ENCODE measurements around the gene ST8SIA6. TPM values are rescaled to one million over a fixed set of nuclear protein-coding genes. Genes with fewer than 3 reads are reported as not detected.
"Not testable (repeated sequence)": the region's sequence is repeated elsewhere in the genome, so short reads cannot be mapped to it uniquely, and the experiment has no call there.

Gene ST8SIA6
- total and polyA plus RNA-seq, 7 experiments from 2014 or later, result 0.08 to 2.5 (median 0.56) TPM

GRCh38 chr10:17438583-17438982 lies 15.8 kb downstream of the ST8SIA6 start:
- Histone ChIP-seq H3K27ac (ENCODE audit: low read depth, low read length) (no peak overlapping the region), H3K9me3 (ENCODE audit: control insufficient read depth in 2 of 3, low read length in 3 of 3) (no peaks in the 10 kb centered on the region), H3K4me1 (ENCODE audit: control insufficient read depth in 2 of 2, insufficient read depth in 2 of 2, low read length in 2 of 2) (no peaks in the 10 kb centered on the region), H3K36me3 (ENCODE audit: control insufficient read depth in 2 of 3, insufficient read depth in 3 of 3, low read length in 3 of 3) (no peaks in the 10 kb centered on the region), H3K27me3 (ENCODE audit: control insufficient read depth in 2 of 2, insufficient read depth in 2 of 2, low read length in 2 of 2) (no peaks in the 10 kb centered on the region), H3K4me3 (ENCODE audit: low read length) (no peak overlapping the region)
- Mint-ChIP-seq H3K4me1 (peaks cover 0 to 3% (median 2%) of the 10 kb centered on the region in 7 donors), H3K27ac (no peak overlapping the region), H3K27me3 (peaks cover 0 to 41% (median 6%) of the 10 kb centered on the region in 5 donors), H3K4me3 (no peak overlapping the region), H3K36me3 (peaks cover 0 to 4% (median 3%) of the 10 kb centered on the region in 5 donors), H3K9me3 (peaks cover 0 to 5% (median 0%) of the 10 kb centered on the region in 11 donors)
- ChIA-PET POLR2A (interaction anchor here (1.3 kb wide), 1 partner anchor 9 kb away, joined by 9 read pairs; no protein-coding TSS in a partner anchor), CTCF (interaction anchor here (0.6 to 1.0 kb wide), 2 partner anchors 10 to 25 kb away, joined by 3 read pairs; no protein-coding TSS in a partner anchor)
- DNase-seq (no peak), ATAC-seq (no peak)
- intact Hi-C loops (cut with micrococcal nuclease), result no loop called here

- ATAC-seq, result not testable (repeated sequence)
These were observed 17.8 kb downstream of the ST8SIA6 start for GRCh38 chr10:17436578-17436977.

GRCh38 chr10:17435953-17436352 lies 18.4 kb downstream of the ST8SIA6 start:
- Histone ChIP-seq H3K4me1 (ENCODE audit: control insufficient read depth in 2 of 2, insufficient read depth in 2 of 2, low read length in 2 of 2) (peaks cover 0 to under 1% of the 10 kb centered on the region in 2 donors), H3K9me3 (ENCODE audit: control insufficient read depth in 2 of 3, low read length in 3 of 3) (no peaks in the 10 kb centered on the region), H3K4me3 (ENCODE audit: low read length) (no peak overlapping the region), H3K27me3 (ENCODE audit: control insufficient read depth in 2 of 2, insufficient read depth in 2 of 2, low read length in 2 of 2) (no peaks in the 10 kb centered on the region), H3K27ac (ENCODE audit: low read depth, low read length) (no peak overlapping the region), H3K36me3 (ENCODE audit: control insufficient read depth in 2 of 3, insufficient read depth in 3 of 3, low read length in 3 of 3) (no peaks in the 10 kb centered on the region)
- DNase-seq, result no peak
- Mint-ChIP-seq H3K4me1 (peaks cover 1 to 7% (median 3%) of the 10 kb centered on the region in 7 donors), H3K4me3 (no peak overlapping the region), H3K36me3 (peaks cover 0 to 4% (median 3%) of the 10 kb centered on the region in 5 donors), H3K9me3 (peaks cover 0 to 5% (median 0%) of the 10 kb centered on the region in 11 donors), H3K27me3 (peaks cover 0 to 52% (median 0%) of the 10 kb centered on the region in 5 donors), H3K27ac (no peak overlapping the region)
- intact Hi-C loops (cut with micrococcal nuclease), result no loop called here
- ChIA-PET CTCF (interaction anchor here (0.7 kb wide), 1 partner anchor 27 kb away, joined by 4 read pairs; no protein-coding TSS in a partner anchor), POLR2A (interaction anchor here (0.9 to 1.2 kb wide), 2 partner anchors 15 to 19 kb away, joined by 3 to 4 read pairs; partner anchors contain the start of gene ST8SIA6)
- ATAC-seq, result no peak

More at GRCh38 chr10:17436578-17436977, 17.8 kb downstream of the ST8SIA6 start:
- H3K27me3 ChIP-seq (ENCODE audit: control insufficient read depth in 2 of 2, insufficient read depth in 2 of 2, low read length in 2 of 2); H3K36me3 Mint-ChIP-seq; H3K4me3 ChIP-seq (ENCODE audit: low read length); H3K36me3 ChIP-seq (ENCODE audit: control insufficient read depth in 2 of 3, insufficient read depth in 3 of 3, low read length in 3 of 3); intact Hi-C loops (cut with micrococcal nuclease); H3K27ac ChIP-seq (ENCODE audit: low read depth, low read length); H3K9me3 ChIP-seq (ENCODE audit: control insufficient read depth in 2 of 3, low read length in 3 of 3); CTCF ChIA-PET; H3K4me3 Mint-ChIP-seq; H3K9me3 Mint-ChIP-seq; POLR2A ChIA-PET; H3K4me1 Mint-ChIP-seq; DNase-seq; H3K4me1 ChIP-seq (ENCODE audit: control insufficient read depth in 2 of 2, insufficient read depth in 2 of 2, low read length in 2 of 2): not testable (repeated sequence)
- Mint-ChIP-seq H3K27me3 (peaks cover 0 to 52% (median 0%) of the 10 kb centered on the region in 5 donors), H3K27ac (peak overlapping the region in 1 of 9 donors; percentile 22)

- H3K36me3 Mint-ChIP-seq, result peaks cover 0 to 4% (median 3%) of the 10 kb centered on the region in 5 donors
- H3K4me3 Mint-ChIP-seq, result no peak overlapping the region
- H3K4me1 ChIP-seq (ENCODE audit: control insufficient read depth in 2 of 2, insufficient read depth in 2 of 2, low read length in 2 of 2), result peaks cover 4 to 9% of the 10 kb centered on the region in 2 donors
- no peaks in the 10 kb centered on the region for H3K36me3 ChIP-seq (ENCODE audit: control insufficient read depth in 2 of 3, insufficient read depth in 3 of 3, low read length in 3 of 3)
- intact Hi-C loops (cut with micrococcal nuclease), result no loop called here
- H3K27ac ChIP-seq (ENCODE audit: low read depth, low read length), result no peak overlapping the region
- H3K27ac Mint-ChIP-seq, result no peak overlapping the region
- no peaks in the 10 kb centered on the region for H3K27me3 ChIP-seq (ENCODE audit: control insufficient read depth in 2 of 2, insufficient read depth in 2 of 2, low read length in 2 of 2)
- ChIA-PET CTCF (interaction anchor here (1.0 kb wide), 1 partner anchor 26 kb away, joined by 5 read pairs; no protein-coding TSS in a partner anchor), POLR2A (interaction anchor here (0.9 to 1.2 kb wide), 2 partner anchors 16 to 20 kb away, joined by 3 to 4 read pairs; partner anchors contain the start of gene ST8SIA6)
- H3K4me3 ChIP-seq (ENCODE audit: low read length), result no peak overlapping the region
- no peaks in the 10 kb centered on the region for H3K9me3 ChIP-seq (ENCODE audit: control insufficient read depth in 2 of 3, low read length in 3 of 3)
- H3K9me3 Mint-ChIP-seq, result peaks cover 0 to 5% (median 0%) of the 10 kb centered on the region in 11 donors
- ATAC-seq (no peak), DNase-seq (no peak)
- peaks cover 0 to 47% (median 0%) of the 10 kb centered on the region in 5 donors for H3K27me3 Mint-ChIP-seq
- H3K4me1 Mint-ChIP-seq, result peaks cover 9 to 15% (median 10%) of the 10 kb centered on the region in 7 donors
These were observed 19.2 kb downstream of the ST8SIA6 start for GRCh38 chr10:17435187-17435586.

GRCh38 chr10:17432723-17433122 lies 21.7 kb downstream of the ST8SIA6 start:
- DNase-seq (no peak), ATAC-seq (no peak)
- Mint-ChIP-seq H3K27me3 (peaks cover 0 to 28% (median 0%) of the 10 kb centered on the region in 5 donors), H3K4me1 (peaks cover 27 to 39% (median 34%) of the 10 kb centered on the region in 7 donors), H3K36me3 (peaks cover 0 to 4% (median 3%) of the 10 kb centered on the region in 5 donors), H3K27ac (no peak overlapping the region), H3K4me3 (no peak overlapping the region), H3K9me3 (peaks cover 0 to 5% (median 0%) of the 10 kb centered on the region in 11 donors)
- ChIA-PET POLR2A (interaction anchor here (0.9 to 1.8 kb wide), 3 partner anchors 9 to 24 kb away, joined by 3 to 9 read pairs (median 4); no protein-coding TSS in a partner anchor), CTCF (interaction anchor here (0.7 to 7.0 kb wide), 5 partner anchors 16 to 525 kb away, joined by 3 to 178 read pairs (median 3); no protein-coding TSS in a partner anchor)
- H3K36me3 ChIP-seq (ENCODE audit: control insufficient read depth in 2 of 3, insufficient read depth in 3 of 3, low read length in 3 of 3), result no peaks in the 10 kb centered on the region
- H3K4me3 ChIP-seq (ENCODE audit: low read length), result no peak overlapping the region
- no peaks in the 10 kb centered on the region for H3K27me3 ChIP-seq (ENCODE audit: control insufficient read depth in 2 of 2, insufficient read depth in 2 of 2, low read length in 2 of 2)
- intact Hi-C loops (cut with micrococcal nuclease), result no loop called here
- no peaks in the 10 kb centered on the region for H3K9me3 ChIP-seq (ENCODE audit: control insufficient read depth in 2 of 3, low read length in 3 of 3)
- H3K4me1 ChIP-seq (ENCODE audit: control insufficient read depth in 2 of 2, insufficient read depth in 2 of 2, low read length in 2 of 2), result peaks cover 23 to 25% of the 10 kb centered on the region in 2 donors
- H3K27ac ChIP-seq (ENCODE audit: low read depth, low read length), result no peak overlapping the region

- Histone ChIP-seq H3K4me3 (ENCODE audit: low read length) (no peak overlapping the region), H3K27ac (ENCODE audit: low read depth, low read length) (no peak overlapping the region), H3K9me3 (ENCODE audit: control insufficient read depth in 2 of 3, low read length in 3 of 3) (no peaks in the 10 kb centered on the region), H3K4me1 (ENCODE audit: control insufficient read depth in 2 of 2, insufficient read depth in 2 of 2, low read length in 2 of 2) (peaks cover 32% of the 10 kb centered on the region in 2 donors), H3K27me3 (ENCODE audit: control insufficient read depth in 2 of 2, insufficient read depth in 2 of 2, low read length in 2 of 2) (no peaks in the 10 kb centered on the region), H3K36me3 (ENCODE audit: control insufficient read depth in 2 of 3, insufficient read depth in 3 of 3, low read length in 3 of 3) (no peaks in the 10 kb centered on the region)
- ChIA-PET CTCF (interaction anchor here (0.6 to 7.0 kb wide), 6 partner anchors 23 to 779 kb away, joined by 3 to 178 read pairs (median 3); no protein-coding TSS in a partner anchor), POLR2A (interaction anchor here (1.1 to 1.8 kb wide), 2 partner anchors 13 to 23 kb away, joined by 3 to 9 read pairs; no protein-coding TSS in a partner anchor)
- Mint-ChIP-seq H3K4me1 (peaks cover 35 to 48% (median 42%) of the 10 kb centered on the region in 7 donors), H3K4me3 (no peak overlapping the region), H3K9me3 (peaks cover 0 to 4% (median 0%) of the 10 kb centered on the region in 11 donors), H3K27ac (peak overlapping the region in 2 of 9 donors; percentile 32 to 39), H3K27me3 (peaks cover 0 to 26% (median 0%) of the 10 kb centered on the region in 5 donors), H3K36me3 (peaks cover 0 to 8% (median 2%) of the 10 kb centered on the region in 5 donors)
- DNase-seq, result no peak
- no peak for ATAC-seq
- intact Hi-C loops (cut with micrococcal nuclease), result no loop called here
These were observed 22.5 kb downstream of the ST8SIA6 start for GRCh38 chr10:17431871-17432311.
